Right forelimb (tissue), 1 donor: Measurements from ENCODE around the gene PLAGL1.

Experiments
- DNase-seq: peaks from one replicate; pipeline ENCODE4 v3.0.0-alpha.2; 2018

Gene PLAGL1

DNA sequence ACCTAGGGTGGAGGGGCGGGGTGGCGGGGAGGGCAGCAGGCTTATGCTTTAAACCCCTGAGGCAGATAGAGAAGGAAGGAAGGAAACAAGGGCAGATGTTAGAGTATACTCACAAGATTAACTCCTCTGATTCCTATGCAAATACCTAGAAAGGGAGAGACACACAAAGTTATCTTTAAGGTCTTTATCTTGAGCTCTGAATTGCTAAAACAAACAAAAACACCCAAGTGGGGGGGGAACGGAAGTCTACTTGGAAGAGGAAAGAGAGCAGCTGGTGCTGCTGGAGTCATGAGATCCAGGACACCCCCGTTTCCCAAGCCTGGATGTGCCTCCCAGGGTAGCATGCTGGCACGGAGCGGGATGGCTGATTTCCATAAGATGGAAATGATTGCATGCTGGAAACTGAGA lies 43.4 kb downstream of the PLAGL1 start:
- no peak for DNase-seq

DNA sequence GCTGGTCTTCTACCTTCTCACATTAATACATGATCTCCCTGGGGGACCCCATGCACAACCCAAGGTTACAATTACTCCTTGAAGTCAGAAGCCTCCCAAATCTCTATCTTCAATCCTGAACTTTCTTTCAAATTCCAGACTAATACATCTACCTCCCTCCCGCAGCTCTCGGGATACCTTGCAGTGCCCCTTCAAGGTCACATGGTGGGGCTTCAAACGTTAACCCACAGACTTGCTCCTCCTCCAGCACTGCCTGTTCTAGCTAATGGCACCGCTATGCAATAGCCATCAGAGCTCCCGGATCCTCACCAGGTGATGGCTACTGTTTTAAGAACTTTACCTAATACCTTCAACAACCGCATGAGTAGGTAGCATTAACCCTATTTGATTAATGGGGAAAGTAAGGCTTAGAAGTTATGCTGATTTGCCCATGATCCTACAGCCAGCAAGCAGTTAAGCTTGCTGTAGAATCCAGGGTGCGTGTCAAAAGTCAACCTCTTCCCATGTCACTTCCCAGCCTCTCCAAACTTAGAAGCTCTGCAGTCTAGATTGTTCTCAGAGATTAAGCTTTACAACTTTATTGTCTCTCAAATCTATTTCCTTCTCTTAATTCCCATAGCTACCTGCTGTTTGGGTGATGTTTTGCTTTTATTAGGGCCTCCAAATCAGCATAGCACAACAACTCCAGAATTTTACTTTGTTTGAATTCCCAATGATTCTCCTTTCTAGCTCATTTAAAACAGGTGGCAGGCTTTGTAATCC lies 44.7 kb downstream of the PLAGL1 start:
- DNase-seq: no peak

DNA sequence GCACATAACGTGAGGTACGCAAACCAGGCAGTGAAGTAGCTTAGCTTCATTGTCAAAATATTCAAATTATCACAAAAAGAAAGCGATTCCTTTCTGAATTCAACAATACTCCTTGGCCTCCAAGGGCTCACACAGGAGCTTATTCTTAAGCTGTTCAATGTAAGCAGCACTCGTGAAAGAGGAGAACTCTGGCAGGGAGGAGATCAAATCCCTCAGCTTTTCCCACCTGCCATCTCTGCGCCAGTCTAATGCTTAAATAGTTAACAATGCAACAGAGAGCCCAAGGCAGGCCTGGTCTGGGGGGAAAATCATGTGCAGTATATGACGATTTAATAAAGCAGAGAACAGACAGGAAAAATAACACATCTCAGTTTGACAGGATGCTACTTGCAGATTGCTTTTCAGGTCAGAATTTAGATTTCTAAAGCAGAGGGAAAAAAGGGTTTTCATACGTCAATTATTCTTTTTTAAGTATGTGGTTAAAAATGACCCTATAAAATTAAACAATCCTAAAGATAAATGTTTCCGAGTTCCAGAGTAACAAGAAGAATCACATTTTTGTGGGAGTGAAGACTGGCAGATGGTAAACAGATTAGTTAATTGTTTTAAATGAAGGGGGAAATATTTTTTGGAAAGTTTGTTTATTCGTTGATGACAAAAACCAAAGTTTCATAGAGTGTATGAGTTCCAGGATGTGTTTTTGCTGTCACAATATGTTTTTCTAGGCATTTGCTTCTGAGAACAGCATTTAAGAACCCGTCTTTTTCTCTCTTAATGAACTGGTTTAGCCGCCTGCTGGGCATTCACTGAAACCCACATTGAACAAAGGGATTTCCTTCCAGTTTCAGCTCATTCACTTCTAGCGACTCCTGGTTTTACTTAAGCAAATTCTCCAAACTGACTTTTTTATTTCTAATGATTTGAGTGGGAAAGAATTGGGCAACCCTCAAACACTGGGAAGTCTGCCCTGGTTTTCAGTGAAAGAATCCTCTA lies 45.9 kb downstream of the PLAGL1 start:
- no peak for DNase-seq

DNA sequence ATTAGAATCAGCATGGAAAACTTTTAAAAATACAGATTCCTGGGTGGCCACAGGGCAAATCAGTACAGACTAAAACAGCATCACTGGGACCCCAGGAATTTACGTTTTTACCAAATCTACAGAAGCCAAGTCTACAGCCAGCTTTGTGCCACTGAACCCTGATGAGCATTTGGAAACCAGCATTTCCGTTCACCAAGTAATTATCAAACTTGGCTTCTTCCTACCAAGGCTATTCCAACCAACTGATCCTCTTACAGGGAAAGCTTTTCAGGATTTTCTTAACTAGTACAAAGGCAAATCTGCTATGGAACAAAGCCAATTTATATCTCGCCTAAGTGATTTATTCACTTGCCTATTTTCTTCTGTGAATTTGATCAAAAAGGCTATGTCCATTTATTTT lies 47.0 kb downstream of the PLAGL1 start:
- no peak for DNase-seq

DNA sequence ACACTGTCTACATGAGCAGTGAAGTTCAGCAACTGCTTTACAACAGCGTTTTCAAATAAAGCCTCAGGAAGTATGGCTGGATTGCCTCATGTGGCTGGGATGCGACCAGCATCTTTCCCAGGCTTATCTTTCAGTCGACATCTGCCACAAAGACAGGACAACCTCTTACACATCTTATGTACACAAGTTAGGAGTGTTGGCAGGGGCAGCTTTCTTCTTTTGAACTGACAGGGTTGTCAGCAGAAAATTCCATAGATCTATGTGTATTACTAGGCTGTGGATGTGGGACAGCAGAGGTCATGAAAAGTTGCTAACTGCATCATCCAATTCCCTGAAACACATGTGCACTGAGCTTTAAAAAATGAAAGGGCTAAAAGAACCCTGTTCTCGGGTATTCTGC lies 48.1 kb downstream of the PLAGL1 start:
- no peak for DNase-seq

DNA sequence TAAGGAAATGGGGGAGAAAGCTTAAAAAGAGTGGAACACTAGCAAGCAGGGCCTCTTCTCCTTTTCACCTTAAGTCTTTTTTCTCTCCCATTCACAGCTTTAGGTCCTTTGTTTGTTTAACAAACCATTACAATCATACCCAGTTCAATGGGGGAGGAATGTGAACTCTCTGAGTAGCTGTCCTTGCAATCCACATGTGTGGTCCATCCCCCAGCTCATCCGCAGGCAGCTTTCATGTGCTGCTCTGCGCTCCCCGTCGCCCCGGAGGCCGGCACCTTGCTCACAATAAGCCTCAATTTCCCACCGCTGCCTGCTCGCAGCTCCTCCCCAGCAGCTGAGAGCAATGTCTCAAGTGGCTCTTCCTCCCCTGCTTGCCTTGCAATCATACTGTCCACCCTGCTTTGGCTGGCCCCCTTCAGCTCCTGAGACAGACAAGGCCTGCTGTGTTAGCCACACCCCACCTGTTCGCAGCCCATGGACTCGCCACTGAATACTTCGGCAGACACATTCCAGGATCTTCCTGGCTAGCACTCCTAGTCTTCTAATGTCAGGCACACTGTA lies 49.1 kb downstream of the PLAGL1 start:
- DNase-seq: no peak

DNA sequence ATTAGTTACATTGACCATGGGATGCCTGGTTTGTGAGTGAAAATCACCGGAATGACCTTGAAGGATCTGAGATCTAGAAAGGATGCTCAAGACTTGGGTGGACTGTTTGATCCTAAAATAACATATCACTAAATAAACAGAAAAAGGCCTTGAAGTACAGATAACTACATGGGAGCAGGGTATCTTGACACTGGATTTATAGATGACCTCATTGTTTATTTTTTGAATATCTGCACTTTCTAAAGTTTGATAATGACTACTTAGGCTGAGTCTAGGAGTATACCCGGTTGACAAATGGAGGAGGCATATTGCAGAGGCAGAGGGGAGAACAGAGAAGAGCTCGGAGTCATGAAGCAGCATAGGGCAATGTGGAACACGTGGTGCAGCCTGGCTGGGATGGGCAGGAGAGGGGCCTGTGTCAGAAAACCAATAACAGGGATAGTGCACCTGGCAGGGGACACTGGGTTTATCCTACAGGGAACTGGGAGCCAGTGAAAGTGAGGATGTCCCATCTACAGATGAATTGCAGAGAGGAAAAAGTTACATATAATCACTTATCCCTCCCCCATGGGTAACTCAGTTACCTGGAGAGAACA lies 50.3 kb downstream of the PLAGL1 start:
- DNase-seq: no peak

DNA sequence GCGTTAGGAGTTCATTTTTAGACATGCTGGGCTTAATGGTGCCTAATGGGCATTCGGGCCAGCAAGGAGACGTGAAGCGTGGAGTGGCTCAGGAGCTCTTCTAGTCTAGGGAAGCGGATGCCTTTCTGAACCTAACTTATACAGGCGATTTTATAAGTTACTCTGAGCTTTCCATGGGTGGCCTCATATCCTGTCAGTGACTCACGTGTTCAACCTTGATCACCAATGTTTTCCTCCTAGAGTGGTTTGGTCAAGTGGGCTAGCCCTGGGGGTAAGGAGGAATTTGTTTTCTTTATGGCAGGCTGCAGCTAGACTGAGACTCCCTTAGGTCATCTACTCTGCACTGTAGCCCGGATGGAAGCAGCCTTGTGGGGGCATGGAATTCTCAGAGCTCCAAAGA lies 52.1 kb downstream of the PLAGL1 start:
- DNase-seq: no peak

DNA sequence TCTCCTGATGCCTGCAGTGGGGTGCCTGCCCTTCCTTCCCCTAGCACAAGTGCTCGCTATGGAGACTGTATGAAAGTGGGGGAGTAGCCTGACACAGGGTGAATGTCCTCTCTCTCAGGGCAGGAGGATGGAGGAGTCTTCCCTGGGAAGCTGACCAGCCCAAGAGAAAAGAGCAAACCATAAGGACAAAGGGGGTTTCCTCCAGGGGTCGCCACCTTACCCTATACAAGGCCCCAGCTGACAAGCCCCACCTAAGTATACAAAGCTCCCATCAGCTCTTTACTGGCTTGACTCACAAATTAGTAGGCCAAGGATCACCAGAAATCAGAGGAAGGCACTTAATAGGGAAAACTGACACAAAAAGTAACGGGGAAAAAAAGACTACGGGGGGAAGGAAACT lies 54.1 kb downstream of the PLAGL1 start:
- DNase-seq: no peak

DNA sequence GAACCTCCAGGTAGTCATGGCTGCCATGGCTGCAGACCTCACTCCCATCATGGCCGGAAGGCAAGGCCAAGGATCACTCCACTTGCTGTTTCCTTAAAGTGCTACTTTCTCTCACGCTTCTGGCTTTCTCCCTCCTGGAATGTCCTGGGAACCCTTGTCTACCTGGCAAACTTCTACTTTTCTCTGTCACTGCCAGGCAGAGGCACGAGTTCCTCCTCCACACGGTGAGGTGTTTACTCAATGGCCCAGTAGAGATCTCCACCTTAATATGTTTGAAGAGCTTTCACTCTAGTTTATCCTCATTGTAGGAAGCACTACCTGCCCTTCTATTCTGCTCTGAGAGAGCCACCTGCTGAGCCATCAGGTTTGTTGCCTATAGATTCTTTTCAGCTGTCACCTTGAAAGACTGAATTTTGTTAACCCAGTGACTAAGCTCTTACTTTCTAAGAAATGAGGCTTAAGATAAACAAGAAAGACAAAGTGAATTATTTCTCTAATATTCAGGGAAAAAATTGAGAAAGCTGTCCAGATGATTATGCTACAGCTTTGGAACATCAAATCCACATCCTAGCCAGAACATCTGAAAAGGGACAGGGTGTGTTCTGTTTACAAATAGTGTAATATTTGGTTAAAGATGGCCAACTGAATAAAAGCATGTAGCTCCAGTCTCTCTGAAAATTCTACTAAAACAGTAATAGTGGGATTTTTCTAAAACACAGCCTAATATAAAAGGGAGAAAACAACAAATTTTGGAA lies 54.9 kb downstream of the PLAGL1 start:
- no peak for DNase-seq

DNA sequence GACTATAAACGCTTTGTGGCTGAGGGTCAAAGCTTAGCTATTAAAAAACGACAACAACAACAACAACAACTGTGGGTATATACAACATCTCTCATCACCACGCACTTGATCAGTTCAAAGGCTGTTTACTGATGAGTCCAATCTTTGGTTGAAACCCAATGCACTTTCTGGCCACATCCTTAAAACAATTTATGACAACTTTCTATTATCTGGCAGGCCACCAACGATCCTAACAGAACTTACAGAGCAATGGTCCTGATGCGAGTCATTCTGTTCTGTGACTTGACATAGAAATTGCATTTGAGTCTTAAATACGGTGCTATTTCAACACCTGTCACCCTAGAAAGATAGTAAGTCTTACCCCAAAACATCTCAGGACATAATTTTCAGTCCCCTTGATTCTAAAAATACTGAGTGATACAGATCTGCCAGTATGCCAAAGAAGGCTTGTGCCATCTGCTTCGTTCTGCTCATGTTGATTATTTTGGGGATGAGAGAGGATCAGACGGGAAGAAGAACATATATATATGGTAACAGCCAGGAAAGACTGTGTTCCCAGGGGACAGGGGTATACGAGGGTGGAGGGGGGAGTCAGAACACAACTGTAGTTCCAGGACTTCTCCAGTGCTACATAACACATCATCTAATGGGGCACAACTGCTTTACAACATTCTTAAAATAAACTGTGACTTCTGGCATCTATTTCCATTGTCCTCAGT lies 55.8 kb downstream of the PLAGL1 start:
- DNase-seq: no peak

DNA sequence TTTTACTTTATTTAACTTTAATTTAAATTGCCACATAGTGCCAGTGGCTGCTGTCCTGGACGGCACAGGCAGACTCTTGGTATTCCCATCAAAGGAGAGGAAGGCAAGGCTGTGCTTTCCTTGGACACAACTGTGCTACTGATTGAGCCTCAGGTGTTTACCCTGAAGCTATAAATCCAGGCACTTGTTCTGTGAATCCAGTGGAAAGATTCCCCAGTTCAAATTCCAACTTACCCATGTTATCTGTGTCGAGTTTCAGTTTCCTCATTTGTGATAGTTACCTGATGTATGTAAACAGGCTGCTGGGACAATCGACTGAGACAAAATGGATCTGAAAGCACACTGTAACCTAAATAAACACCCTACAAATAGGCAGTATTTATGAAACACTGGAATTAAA lies 57.2 kb downstream of the PLAGL1 start:
- DNase-seq: no peak

DNA sequence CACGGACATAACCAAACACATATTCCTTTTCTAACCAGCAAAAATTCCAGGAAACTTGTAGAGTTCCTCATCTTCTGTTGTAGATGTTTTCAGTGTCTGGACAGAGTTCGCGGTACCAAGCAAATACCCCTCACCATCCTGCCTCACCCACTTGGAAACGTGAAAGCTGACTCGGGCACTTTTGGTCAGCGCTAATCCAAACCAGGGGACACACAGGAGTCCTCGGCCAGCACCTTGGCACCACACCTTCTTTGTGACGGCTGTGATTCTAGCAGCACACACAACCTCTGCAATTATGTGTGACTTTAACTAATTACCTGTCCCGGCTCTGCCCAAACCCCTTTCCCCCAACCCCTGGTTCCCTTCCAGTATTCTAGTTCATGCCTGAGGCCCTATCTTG lies 58.1 kb downstream of the PLAGL1 start:
- no peak for DNase-seq

DNA sequence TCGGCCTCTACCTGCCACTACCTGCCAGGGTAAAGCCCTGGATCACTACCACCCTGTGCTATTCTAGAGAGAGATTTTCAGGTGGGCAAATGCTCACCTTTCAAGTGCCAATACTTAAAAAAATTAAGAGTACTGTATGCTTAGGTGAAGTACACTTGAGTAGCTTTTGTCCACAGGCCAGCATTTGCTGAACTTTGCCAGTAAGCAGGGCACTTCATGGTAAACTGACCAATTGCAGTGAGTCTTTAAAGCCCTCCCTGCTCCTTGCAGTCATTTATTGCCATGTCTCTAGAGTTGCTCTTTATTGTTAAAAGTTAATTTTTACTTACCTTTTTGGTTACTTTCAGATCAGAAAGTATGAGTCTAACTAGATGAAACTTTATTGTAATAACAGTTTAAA lies 58.5 kb downstream of the PLAGL1 start:
- no peak for DNase-seq

DNA sequence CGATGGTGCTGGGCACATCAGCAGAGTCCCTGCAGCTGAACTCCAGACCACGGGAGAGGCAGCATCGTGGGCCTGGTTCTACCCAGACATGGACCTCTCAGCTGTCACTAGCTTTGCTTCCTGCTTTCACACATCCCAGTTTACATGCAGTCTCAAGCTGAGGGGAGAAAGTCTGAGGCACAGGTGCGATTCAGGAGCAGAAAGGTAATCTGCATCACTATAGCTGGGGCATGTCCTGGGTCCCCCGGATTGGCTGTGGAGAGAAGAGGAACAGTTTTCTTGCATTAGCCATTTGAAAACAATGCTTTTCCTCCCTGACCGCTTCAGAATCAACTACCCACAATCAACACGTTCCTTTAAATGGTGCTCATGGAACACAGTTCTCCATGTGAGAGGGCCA lies 59.9 kb downstream of the PLAGL1 start:
- DNase-seq: no peak

DNA sequence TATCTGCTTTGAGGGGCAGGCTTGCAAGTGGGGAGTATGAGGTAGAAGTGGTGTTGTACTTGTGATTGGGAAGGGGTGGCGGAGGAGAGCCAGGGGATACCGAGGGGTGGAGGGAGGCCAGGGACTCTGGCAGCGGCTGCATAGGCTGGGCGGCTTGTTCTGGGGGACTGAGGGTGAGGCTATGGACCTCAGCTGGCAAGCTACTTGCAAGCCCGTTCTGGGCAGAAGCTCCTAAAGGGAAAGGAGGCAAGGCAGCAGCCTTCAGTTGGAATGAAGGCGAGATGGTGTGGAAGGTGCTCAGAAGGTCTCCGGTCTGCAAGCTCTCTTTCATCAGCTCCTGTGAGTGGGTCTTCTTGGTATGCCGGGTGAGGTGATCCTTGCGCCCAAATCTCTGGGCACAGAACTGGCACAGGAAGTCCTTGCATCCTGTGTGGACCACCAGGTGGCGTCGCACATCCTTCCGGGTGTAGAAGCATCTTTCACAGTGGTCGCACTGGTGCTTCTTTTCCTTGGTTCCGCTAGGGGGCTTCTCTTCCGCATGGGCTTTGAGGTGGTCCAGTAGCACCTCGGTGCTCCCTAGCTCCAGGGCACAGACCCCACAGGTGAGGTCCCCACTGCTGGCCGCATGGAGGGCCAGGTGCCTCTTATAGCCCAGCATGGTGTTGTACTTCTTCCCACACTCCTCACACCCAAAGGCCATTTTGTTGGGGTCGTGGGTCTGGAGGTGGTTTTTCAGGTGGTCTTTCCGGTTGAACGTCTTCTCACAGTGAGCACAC lies 66.0 kb downstream of the PLAGL1 start:
- no peak for DNase-seq

DNA sequence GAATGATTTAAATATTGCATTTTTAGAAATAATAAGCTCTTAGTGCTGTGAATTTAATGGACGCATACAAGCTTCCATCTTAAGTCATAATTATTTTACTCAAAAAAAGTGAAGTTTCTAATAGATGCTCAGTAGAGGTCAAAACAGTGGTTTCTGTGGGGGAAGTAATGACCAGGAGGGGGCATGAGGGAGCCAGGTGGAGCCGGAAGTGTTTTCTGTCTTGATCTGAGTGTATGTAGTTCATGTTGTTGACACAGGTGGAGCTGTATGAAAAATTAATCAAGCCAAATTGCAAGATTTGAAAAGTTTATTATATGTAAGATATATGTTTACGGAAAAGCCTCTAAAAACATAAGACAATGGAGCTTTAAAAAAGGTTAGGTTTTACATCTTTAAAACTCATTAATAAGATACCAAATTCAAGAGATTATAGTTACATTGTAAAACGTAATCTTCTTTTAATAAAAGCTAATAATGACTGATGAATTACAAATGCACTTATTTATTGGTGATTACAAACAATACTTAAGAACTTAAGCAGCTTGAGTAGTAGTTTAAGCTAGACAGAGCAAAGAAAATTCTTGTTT lies 68.0 kb downstream of the PLAGL1 start:
- no peak for DNase-seq

DNA sequence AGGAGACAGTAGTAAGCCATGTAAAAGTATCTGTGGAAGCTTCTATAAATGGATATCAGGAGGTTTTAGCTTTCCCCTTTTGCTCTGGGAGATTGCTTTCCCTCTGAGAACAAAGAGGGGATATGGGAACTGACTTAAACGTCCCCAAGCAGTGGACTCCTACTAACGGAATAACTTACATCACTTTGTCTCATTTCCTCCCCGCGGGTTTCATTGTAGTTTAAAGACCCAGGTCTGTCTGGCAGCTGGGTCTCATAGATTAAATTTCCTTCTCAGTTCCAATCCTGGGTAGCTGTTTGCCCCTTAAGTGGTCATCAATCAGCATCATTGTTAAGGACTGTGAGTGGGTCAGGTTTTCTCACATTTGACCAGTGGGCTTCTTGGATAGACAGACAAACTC lies 68.7 kb downstream of the PLAGL1 start:
- DNase-seq: no peak

DNA sequence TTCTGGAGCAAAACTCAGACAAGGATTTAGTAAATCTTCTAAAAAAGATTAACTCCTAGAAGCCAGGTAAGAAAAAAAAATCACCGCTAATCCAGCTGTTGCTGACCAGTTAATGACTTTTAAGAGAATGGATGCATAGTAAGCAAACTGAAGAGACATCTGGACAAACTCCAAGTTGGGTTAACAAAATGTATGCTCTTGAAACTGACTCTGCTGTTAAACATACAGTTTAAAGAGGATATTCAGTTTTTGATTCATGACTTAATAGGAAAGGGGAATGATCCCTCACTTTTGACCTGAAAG lies 70.4 kb downstream of the PLAGL1 start:
- no peak for DNase-seq

DNA sequence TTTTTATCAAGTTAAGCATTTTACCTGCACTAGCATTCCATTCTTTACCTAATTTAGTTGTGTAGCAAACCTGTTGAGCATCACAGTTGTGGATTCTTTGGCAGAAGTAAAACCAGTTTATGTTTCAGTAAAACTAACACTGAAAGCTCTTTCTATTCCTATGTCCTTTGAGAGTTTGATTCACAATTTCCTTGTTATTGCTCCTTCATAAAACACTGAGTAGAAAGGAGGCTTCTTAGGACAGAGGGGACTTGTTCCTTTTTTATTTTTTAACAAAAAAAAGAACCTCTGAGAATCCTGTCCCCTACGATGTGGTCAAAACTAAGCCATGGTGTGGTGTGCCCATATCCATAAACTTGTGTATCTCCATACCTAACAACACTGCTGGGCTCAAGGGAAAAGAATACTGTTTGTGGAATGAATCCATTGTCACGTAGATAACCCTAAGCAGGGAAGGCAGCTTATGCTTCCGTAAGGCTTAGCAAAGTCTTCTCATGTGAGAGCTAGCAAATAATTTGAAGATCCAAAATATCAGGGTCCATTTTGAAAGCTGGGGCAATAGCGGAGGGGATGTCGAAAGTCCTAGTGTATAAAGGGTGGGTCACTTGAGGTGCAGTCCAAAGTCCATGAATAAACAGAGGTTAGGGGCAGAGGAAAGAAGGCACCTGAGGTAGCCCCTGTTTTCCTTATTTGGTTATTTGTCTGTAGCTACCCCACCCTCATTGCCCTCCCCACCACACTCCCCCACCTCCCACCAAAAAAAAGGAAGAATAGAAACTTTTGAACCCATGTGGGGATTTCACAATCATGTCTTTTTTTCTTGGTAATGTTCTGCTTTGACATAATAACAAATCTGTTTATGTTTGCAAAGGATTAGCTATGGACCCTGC lies 71.0 kb downstream of the PLAGL1 start:
- DNase-seq: no peak
